HL-60/S4 (cell line): ENCODE measurements around the gene PID1.
"Not testable (repeated sequence)": the region's sequence is repeated elsewhere in the genome, so short reads cannot be mapped to it uniquely, and the experiment has no call there.

Experiments used
- in situ Hi-C: fragments of 300-500 bp; cut with MboI; formaldehyde crosslinking; loops from 2 replicates; pipeline ENCODE4 v1.14.3; 2022; ENCODE audit warnings: low sequenced_read_pairs

Gene PID1

DNA sequence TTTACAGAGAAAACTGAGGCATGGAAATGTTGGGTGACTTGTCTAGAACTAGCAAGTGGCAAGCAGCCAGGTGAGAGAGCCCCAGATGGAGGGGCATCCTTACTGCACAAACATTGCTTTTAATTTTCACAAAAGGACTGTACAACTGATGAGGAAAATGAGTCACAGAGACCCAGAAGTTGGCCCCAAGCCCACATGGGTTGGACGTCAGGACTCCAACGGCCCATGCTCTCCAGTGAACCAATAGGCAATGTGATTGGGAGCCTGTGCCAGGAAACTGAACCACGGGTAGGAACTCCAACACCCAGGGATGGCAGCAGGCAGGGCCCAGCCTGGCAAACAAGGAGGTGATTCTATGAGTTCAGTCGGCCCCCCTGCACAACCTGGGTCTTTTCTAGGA is 50.8 kb downstream of the PID1 start:
- in situ Hi-C loops: no loop called here

DNA sequence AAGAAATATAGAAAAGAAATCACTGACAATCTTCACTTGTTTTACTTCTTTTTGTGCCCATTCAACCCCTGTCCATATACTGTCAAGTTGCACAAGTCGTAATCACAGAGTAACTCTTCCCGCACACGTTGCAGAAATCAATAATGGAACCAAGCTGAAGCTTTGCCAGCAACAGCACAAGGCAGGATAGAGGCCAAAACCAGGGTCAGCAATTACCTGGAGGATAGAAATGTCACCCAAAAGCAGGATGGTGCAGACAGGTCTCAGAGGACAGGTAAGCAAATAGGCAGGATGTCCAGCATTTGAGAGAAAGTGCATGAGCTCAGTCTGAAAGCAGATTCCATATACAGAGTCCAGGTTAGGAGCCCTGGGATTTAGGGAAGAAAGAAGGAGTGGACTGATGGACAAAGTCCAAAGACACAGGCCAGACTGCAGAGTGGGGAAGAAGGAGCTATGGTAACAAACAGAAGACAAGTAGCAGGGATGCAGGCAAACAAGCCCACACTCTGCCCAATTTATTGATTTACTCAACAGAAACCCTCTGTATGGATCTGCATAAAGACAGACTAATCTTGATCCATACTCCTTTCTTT is 52.7 kb downstream of the PID1 start:
- in situ Hi-C loops: no loop called here

DNA sequence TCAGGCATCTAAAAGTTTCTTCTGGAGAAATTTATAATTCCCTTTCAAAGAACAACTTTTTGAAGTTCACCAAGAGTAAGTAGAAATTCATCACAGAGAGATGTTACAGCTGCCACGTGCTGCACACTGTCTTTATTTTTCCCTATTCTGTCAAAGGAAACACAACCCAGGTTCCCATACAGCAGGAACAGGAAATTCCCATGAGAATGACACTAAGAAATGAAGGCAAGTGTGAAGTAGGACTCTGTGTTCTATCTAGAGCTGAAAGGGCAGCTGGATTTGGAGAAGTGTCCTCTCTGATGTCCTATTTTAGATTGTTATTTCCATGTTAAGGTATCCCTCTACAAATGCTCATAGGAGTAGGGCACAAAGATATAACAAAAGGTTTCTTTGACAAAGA is 58.8 kb downstream of the PID1 start:
- in situ Hi-C loops: no loop called here

DNA sequence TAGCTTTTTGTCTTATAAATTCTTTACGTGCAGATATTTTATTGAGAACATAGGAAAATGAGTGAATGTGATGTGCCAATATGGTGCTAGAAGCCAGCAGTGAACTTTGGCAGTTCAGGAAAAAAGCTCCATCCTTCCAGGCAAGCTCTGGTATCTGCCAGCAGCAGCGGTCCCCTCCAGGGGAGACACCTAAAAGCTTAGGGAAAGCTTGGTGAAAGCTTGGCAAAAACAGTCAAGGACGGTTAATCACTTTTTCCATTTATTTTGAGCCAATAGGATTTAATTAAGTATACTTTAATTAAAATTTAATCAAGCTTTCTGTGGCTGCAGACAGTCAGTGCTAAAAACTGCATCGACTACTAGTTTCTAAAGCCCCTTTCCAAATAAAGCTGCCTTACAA is 60.4 kb downstream of the PID1 start:
- in situ Hi-C loops: no loop called here

DNA sequence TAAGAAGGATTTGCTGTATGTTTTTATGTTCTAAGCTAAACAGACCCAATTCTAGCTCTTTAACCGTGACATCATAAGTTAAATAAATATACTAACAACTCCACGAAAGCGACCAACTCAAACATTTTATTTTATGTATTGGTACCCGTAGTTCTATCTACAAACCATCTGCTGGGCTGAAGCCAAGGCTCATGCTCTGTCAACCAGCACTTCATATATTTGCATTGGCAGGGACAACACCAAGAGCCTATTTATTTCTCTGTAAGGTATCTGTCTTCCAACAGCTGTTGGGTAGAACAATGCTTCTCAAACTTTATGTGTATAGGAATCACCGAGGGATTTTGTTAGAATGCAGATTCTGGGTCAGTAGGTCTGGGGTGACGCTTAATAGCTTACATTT is 64.5 kb downstream of the PID1 start:
- in situ Hi-C loops: no loop called here

DNA sequence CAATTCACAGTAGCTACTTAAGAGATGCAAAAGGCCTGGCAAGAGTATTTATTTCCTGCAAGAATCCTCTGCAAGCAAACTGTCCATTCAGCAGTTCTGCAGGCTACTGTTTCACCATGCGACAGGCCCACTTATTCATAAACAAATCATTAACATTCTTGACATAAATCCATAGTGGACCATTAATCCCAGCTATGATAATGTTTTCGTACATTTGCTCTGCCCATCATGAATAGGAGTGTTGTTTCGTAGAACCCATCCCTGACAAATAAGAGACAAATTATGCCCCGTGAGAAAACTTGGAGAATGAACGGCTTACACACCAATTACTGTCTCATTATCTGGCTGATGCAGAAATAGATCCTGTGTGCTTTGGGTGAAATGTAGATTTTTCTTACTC is 65.4 kb downstream of the PID1 start:
- in situ Hi-C loops: no loop called here

DNA sequence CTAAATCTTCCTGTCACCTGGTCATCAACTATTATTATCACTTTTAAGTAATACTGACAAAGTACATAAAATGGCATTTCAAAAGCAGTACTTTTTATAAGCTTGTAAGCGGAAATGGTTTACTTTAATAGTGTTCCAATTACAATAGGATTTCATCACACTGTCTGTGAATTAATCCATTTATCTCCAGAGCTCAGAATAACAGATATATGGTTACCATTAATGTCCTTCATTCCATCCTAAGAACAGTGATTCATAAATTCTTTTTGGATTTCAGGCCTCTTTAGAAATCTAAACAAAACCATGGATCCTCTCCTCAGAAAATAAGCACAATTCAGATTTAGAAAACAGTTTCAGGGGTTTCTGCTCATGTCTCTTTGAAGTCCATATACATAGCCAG is 68.4 kb downstream of the PID1 start:
- in situ Hi-C loops: no loop called here

DNA sequence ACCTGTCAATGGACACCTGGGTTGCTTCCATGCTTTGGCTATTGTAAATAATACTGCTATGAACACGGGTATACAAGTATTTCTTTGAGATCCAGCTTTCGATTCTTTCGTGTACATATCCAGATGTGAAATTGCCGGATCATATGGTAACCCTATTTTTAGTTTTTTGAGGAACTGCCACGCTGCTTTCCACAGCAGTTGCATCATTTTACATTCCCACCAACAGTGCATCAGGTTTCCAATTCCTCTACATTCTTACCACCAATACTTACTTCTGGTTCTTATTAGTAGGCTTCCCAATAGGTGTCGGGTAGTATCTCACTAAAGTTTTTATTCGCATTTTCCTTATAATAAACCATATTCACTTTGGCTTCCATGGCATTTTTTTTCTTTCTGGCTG is 69.6 kb downstream of the PID1 start:
- in situ Hi-C loops: no loop called here

DNA sequence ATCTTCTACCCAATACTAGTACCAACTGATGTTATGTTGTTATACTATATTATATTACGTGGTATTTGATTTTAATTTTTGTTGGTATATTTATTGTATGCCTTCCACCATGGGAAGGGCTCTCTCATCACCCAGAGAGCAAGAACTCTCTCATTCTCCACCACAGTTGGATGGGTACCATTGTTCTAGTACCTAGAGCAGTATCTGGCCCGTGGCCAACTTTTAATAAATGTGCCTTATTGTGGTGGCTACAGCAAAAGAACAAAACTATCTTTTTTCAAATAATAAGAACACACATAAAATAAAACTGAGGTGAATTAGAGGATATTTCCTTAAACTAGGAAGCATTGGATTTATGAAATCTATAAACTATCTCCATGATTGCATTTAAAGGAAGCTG is 71.8 kb downstream of the PID1 start:
- in situ Hi-C loops: no loop called here

DNA sequence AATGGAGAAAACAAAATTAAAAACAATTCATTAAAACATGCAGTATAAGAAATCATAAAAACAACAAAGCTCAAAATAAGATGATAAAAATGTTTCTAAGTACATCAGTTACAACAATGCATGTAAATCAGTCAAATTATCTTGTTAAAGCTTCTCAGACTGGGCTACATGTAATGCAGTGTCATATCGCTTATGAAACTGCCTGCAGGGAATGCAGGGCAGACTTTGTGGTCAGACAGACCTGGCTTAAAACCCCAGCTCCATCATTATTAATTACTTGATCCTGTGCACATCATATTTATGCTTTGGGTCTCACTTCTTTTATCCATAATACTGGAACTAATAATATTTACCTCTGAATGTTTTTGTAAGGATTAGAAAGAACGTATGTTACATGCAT is 74.6 kb downstream of the PID1 start:
- in situ Hi-C loops: no loop called here

DNA sequence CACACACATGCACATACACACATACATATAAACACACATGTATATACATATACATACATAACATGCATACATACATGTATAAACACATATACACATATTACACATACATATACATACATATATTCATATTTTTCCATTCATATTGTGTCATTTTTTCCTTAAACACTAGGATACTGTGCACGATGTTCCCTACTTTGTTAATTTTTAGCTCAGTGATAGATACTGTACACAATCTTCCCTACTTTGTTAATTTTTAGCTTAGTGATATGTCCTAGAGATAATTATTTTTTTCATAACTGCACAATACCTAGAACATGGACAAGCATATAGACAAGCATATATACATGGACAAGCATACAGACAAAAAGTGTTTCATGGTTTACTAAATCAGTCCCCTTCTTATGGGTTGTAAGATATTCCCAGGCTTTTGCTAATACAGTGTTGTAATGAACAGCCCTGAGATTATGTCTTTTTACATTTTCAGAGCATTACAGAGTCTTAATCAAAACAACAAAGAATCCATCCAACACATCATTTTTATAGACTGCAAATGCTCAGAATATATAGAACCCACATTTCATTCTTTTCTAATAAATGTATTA is 75.6 kb downstream of the PID1 start:
- in situ Hi-C loops: no loop called here

DNA sequence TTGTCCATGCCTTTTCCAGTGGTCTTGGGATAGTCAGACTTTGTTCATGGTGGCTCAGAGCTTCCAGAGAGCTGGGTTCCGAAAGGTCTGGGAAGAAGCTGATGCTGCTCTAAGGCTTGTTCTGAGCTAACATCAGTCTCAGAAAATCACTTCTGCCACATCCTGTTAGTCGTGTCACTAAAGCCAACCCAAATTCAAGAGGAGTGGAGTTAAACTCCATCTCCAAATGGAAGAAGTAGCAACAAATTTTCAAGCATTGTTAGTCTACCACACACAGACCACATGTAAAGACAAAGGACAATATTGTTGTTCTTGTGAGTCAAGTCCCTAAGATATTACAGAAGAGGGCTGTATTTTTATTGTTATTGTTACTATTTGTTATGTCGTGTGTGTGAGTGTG is 77.8 kb downstream of the PID1 start:
- in situ Hi-C loops: no loop called here

DNA sequence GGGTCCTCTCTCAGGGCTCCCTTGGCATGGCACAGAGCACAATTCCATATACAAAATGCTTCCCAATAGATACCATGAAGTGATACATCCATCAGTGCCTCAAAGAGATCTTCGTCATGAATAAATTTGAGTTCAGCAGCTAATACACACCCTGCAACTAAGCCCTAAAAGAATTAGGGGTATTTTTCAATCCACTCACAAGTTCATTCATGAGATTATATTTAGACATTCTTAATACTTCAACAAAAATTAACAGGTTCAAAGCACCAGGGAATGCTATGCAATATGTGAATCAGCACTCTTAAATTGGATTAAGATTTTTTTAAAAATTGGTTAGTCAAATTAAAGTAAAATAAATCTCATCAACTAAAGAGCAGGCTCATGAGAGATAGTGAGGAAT is 79.7 kb downstream of the PID1 start:
- in situ Hi-C loops: no loop called here

DNA sequence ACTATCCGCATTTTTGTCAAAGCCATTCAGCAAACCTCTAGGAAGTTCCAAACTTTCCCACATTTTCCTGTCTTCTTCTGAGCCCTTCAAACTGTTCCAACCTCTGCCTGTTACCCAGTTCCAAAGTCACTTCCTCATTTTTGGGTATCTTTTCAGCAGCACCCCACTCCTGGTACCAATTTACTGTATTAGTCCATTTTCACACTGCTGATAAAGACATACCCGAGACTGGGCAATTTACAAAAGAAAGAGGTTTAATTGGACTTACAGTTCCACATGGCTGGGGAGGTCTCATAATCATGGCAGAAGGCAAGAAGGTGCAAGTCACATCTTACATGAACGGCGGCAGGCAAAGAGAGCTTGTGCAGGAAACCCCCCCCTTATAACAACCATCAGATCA is 84.0 kb downstream of the PID1 start:
- in situ Hi-C loops: not testable (repeated sequence)

DNA sequence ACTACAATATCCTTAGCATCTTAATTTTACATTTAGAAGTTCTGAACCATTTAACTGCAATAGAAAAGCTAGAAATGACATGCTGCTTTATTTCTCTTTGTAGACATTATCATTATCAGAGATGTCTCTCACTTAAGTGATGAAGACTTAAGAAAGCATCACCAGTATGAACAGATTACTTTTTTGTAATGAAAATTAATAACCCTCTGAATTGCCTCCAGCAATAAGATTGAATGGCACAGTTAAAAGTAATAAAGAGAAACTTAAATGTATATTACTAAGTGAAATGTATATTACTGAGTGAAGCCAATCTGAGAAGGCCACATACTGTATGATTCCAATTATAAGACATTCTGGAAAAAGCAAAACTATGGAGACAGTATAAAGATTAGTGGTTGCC is 89.4 kb downstream of the PID1 start:
- in situ Hi-C loops: no loop called here

DNA sequence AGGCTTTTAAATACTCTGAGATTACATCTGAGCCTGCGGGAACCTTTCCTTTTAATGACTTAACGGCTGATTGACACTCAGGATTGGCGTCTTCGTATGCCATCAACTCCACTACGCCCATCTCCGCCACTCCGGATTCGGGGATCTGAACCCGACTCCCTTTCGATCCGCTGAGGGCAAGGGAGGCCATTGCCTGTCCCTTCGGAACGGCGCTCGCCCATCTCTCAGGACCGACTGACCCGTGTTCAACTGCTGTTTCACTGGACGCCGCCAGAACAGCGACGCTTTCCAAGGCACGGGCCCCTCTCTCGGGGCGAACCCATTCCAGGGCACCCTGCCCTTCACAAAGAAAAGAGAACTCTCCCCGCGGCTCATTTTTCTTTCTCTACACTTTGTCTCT is 90.4 kb downstream of the PID1 start:
- in situ Hi-C loops: no loop called here

DNA sequence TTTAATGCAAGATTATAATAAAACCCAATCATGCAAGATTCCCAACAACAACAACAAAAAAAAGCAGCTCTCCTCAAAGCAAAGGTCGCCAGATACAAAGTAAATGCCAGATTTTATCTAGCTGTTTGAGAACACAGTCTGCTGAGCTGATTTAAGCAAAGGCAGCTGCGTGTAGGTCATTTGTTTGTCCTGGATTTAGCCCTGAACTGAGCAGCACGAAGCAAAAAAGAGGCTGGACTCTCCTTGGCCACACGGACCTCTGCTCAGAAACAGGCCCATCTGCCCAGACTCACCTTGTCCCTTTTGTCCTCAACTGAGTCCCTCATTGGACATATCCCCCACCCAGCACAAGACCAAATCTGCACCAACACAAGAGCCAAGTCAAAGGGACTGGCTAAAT is 91.5 kb downstream of the PID1 start:
- in situ Hi-C loops: no loop called here

DNA sequence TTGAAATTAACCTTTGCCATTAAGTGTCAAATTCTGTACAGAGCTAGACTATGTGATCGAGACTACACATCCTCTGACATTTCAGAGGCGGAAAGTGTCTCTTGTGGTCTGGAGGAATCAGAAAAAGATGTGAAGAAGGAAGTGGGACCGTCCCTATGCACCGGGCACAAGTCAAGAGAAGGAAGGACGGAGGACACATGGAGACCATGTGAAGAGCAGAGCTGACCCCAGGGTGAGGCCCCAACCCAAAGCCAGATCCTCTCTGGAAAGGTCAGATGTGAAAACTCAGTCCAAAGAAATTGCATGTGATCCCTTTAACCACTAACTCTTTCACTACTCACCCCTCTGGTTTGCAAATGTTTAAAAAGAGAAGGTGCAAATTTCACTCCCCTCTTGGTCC is 92.4 kb downstream of the PID1 start:
- in situ Hi-C loops: no loop called here

DNA sequence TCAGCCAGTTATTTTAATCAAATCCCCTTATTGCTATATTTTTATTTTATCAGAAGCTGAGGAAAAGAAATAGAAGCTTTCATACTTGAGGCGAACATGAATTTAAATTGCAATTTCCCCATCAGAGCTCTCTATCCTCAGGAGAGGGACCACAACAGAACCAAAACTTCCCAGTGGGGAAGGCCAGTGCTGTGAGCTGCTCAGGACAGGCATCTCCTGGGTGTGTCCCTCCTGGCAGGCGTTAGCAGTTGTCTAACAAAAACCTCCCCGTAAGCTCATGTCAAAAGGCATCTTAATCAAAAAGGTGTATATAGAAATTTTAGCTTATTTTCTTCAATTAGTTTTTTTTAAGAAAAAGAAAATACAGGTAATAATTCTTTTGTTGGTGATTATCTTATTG is 93.0 kb downstream of the PID1 start:
- in situ Hi-C loops: no loop called here

DNA sequence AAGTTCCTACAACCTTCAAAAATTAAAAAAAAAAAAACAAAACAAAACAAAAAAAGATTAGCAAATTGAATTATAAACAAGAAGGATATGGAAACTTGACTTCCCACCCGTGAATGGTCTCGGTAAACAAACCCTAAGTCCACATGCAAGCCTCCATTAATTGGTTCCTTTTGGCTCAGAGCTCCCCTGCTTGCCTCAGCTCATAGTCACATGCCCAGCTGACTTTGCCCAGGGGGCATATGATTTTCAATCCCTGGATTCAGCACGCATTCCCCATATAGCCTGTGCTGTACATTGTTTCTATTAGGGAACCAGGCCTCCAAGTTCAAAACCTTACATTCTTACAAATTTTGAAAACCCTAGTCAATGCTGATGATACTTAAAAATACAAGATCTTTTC is 95.0 kb downstream of the PID1 start:
- in situ Hi-C loops: no loop called here

DNA sequence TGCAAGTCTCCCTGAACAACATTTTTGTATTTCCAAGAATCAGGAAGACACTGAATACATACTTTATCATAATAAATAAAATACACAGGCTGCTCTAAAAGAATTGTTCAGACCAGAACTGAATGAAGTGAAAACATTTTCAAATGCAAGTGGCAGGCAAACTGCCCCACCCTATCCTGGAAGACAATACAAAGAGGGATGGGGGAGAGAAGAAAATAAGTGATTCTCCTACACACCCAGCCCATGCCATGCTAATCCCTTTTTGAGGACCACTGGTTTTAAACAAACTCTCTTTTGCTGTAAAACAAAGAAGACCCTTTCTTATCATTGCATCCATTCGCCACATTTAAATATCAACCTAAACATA is 95.6 kb downstream of the PID1 start:
- in situ Hi-C loops: no loop called here

DNA sequence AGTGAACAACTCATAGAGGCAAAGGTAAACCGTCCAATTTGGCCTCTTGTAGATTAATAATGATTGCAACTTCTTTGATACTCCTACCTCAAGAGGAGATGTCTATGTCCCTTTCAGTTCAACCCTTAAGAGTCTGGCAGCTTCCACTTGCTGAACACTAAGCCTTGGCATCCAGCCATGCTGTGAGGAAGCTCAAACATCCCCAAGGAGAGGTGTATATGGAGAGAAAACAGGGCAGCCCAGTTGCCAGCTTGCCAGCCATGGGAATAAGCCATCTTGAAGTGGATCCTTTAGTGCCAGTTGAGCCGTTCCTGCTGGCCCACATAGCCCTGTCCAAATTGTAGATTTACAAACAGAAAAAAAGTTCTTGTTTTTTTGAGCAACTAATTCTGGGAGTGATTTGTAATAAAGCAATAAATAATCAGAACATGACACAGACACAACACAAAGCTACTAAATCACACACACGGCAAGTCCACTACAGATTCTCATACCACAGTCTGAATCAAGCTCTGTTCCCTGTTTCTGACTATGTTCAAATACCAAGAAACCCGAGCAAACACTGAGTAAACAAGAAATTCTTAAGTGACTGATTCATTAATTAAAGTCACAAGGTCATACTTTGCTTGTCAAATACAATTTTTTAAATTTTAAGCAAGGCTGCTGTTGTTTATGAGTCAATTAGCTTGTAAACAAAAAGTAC is 96.1 kb downstream of the PID1 start:
- in situ Hi-C loops: no loop called here

DNA sequence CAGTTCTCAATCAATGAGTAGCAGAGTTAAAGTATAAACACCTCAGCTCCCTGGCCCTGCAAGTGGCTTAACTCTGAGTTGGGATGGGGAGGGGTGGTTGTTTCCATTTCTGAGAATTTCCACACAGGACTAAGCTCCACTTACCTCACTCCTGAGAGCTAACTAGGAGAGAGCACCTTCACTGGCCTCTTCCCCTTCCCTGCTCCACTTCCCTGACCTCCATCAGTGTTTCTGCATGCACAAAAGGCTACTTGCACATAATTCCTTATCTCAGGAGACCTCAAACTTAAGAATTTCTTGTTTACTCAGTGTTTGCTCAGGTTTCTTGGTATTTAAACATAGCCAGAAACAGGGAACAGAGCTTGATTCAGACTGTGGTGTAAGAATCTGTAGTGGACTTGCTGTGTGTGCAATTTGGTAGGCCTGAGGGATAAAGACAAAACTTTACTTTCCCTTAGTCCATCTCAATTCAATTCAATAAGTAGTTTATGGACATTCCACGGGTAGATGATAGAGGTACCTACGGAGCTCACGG is 97.2 kb downstream of the PID1 start:
- in situ Hi-C loops: no loop called here
